Pons (tissue), 1 donor: ENCODE results near the gene TTC33.
A peak's percentile ranks its signal among the peaks of the same experiment; 100 is the strongest.
"Not testable (repeated sequence)": the region's sequence is repeated elsewhere in the genome, so short reads cannot be mapped to it uniquely, and the experiment has no call there.

Experiments used
- DNase-seq: peaks from one replicate; pipeline ENCODE4 v3.0.0-alpha.2; 2016; ENCODE audit warnings: low spot score

Gene TTC33

GRCh38 chr5:40717281-40717680 is 38.5 kb downstream of the TTC33 start:
- no peak for DNase-seq

GRCh38 chr5:40716590-40716989 is 39.2 kb downstream of the TTC33 start:
- DNase-seq, result no peak

- DNase-seq, result peak; percentile 93
These were observed 39.8 kb downstream of the TTC33 start for GRCh38 chr5:40716000-40716399.

- no peak for DNase-seq
These were observed 41.8 kb downstream of the TTC33 start for GRCh38 chr5:40714001-40714400.

- not testable (repeated sequence) for DNase-seq
These were observed 45.2 kb downstream of the TTC33 start for GRCh38 chr5:40710575-40710974.

- DNase-seq, result not testable (repeated sequence)
These were observed 50.3 kb downstream of the TTC33 start for GRCh38 chr5:40705484-40705883.

GRCh38 chr5:40702027-40702426 is 53.7 kb downstream of the TTC33 start:
- not testable (repeated sequence) for DNase-seq

- DNase-seq, result no peak
These were observed 55.5 kb downstream of the TTC33 start for GRCh38 chr5:40700116-40700782.

GRCh38 chr5:40694433-40694832 is 61.3 kb downstream of the TTC33 start:
- DNase-seq, result no peak

- no peak for DNase-seq
These were observed 63.9 kb downstream of the TTC33 start for GRCh38 chr5:40691894-40692293.

- DNase-seq, result no peak
These were observed 65.5 kb downstream of the TTC33 start for GRCh38 chr5:40690267-40690666.

GRCh38 chr5:40689438-40689837 is 66.3 kb downstream of the TTC33 start:
- DNase-seq, result peak; percentile 23

- no peak for DNase-seq
These were observed 66.8 kb downstream of the TTC33 start for GRCh38 chr5:40688996-40689395.

- peak; percentile 95 for DNase-seq
These were observed 67.5 kb downstream of the TTC33 start for GRCh38 chr5:40688127-40688761.

GRCh38 chr5:40687321-40687720 is 68.4 kb downstream of the TTC33 start:
- DNase-seq, result no peak

GRCh38 chr5:40685976-40686486 is 69.7 kb downstream of the TTC33 start:
- DNase-seq, result peak; percentile 16

GRCh38 chr5:40685193-40685592 is 70.6 kb downstream of the TTC33 start:
- DNase-seq, result no peak

- DNase-seq, result peak; percentile 32
These were observed 72.5 kb downstream of the TTC33 start for GRCh38 chr5:40683305-40683704.

GRCh38 chr5:40682154-40683017 is 73.4 kb downstream of the TTC33 start:
- DNase-seq, result peak; percentile 37

- DNase-seq, result no peak
These were observed 74.2 kb downstream of the TTC33 start for GRCh38 chr5:40681363-40682153.

GRCh38 chr5:40680741-40681362 is 74.9 kb downstream of the TTC33 start:
- DNase-seq, result peak; percentile 19
